ENCODE results near the gene PPP1R3C.

Gene PPP1R3C

GRCh38 chr10:91602868-91603568, 29.9 kb downstream of the PPP1R3C start:
- in situ Hi-C loops (cut with MboI; ENCODE audit: low sequenced_read_pairs, unreplicated experiment), result no loop called here
- TF ChIP-seq CTCF (IDR thresholded peaks at IDR 0.05; ENCODE audit: borderline replicate concordance, control extremely low read depth, extremely low read depth, insufficient read depth, missing control alignments), result no peak
- DNase-seq (ENCODE audit: low spot score), result no peak

GRCh38 chr10:91602449-91602848, 30.4 kb downstream of the PPP1R3C start:
- no peak for TF ChIP-seq CTCF (IDR thresholded peaks at IDR 0.05; ENCODE audit: borderline replicate concordance, control extremely low read depth, extremely low read depth, insufficient read depth, missing control alignments)
- in situ Hi-C loops (cut with MboI; ENCODE audit: low sequenced_read_pairs, unreplicated experiment), result no loop called here
- DNase-seq (ENCODE audit: low spot score), result no peak

GRCh38 chr10:91601212-91601611, 31.7 kb downstream of the PPP1R3C start:
- DNase-seq (ENCODE audit: low spot score), result no peak
- no peak for TF ChIP-seq CTCF (IDR thresholded peaks at IDR 0.05; ENCODE audit: borderline replicate concordance, control extremely low read depth, extremely low read depth, insufficient read depth, missing control alignments)
- in situ Hi-C loops (cut with MboI; ENCODE audit: low sequenced_read_pairs, unreplicated experiment), result no loop called here

GRCh38 chr10:91598211-91598977, 34.5 kb downstream of the PPP1R3C start:
- no peak for TF ChIP-seq CTCF (IDR thresholded peaks at IDR 0.05; ENCODE audit: borderline replicate concordance, control extremely low read depth, extremely low read depth, insufficient read depth, missing control alignments)
- in situ Hi-C loops (cut with MboI; ENCODE audit: low sequenced_read_pairs, unreplicated experiment), result no loop called here
- DNase-seq (ENCODE audit: low spot score), result no peak

GRCh38 chr10:91597197-91597881, 35.5 kb downstream of the PPP1R3C start:
- DNase-seq (ENCODE audit: low spot score), result no peak
- no peak for TF ChIP-seq CTCF (IDR thresholded peaks at IDR 0.05; ENCODE audit: borderline replicate concordance, control extremely low read depth, extremely low read depth, insufficient read depth, missing control alignments)
- in situ Hi-C loops (cut with MboI; ENCODE audit: low sequenced_read_pairs, unreplicated experiment), result no loop called here

GRCh38 chr10:91596825-91597196, 36.1 kb downstream of the PPP1R3C start:
- in situ Hi-C loops (cut with MboI; ENCODE audit: low sequenced_read_pairs, unreplicated experiment), result no loop called here
- no peak for TF ChIP-seq CTCF (IDR thresholded peaks at IDR 0.05; ENCODE audit: borderline replicate concordance, control extremely low read depth, extremely low read depth, insufficient read depth, missing control alignments)
- no peak for DNase-seq (ENCODE audit: low spot score)

All from GM13976 (cell line).